Fibroblast of the conjunctiva (primary cell): ENCODE measurements around the gene PROCA1.
A peak's percentile ranks its signal among the peaks of the same experiment; 100 is the strongest.
"Not testable (repeated sequence)": the region's sequence is repeated elsewhere in the genome, so short reads cannot be mapped to it uniquely, and the experiment has no call there.

Source experiments
- DNase-seq: peaks from one replicate; pipeline ENCODE4 v3.0.0-alpha.2; 2010; ENCODE audit warnings: low read depth

The PROCA1 gene

GRCh38 chr17:28725660-28726225 lies 14.1 kb upstream of the PROCA1 start:
- no peak for DNase-seq

GRCh38 chr17:28725166-28725659 lies 13.5 kb upstream of the PROCA1 start:
- no peak for DNase-seq

- no peak for DNase-seq
Measured at GRCh38 chr17:28724500-28725165, 12.9 kb upstream of the PROCA1 start.

GRCh38 chr17:28723836-28724499 lies 12.3 kb upstream of the PROCA1 start:
- not testable (repeated sequence) for DNase-seq

GRCh38 chr17:28723159-28723835 lies 11.6 kb upstream of the PROCA1 start:
- no peak for DNase-seq

- DNase-seq: no peak
Measured at GRCh38 chr17:28722417-28723158, 10.9 kb upstream of the PROCA1 start.

GRCh38 chr17:28720997-28721329 lies 9.3 kb upstream of the PROCA1 start:
- DNase-seq: not testable (repeated sequence)

GRCh38 chr17:28720247-28720996 lies 8.7 kb upstream of the PROCA1 start:
- DNase-seq: no peak

GRCh38 chr17:28719021-28719433 lies 7.3 kb upstream of the PROCA1 start:
- DNase-seq: no peak

GRCh38 chr17:28718333-28719020 lies 6.8 kb upstream of the PROCA1 start:
- DNase-seq: no peak

GRCh38 chr17:28717578-28718332 lies 6.1 kb upstream of the PROCA1 start, which contains the start of gene RAB34:
RAB34 (minus strand) TSS chr17:28717868; CDS start chr17:28717266, 602 bp downstream.
- peak; percentile 76 for DNase-seq

GRCh38 chr17:28716740-28717577 lies 5.3 kb upstream of the PROCA1 start:
- peak; percentile 36 for DNase-seq

- DNase-seq: no peak
Measured at GRCh38 chr17:28715217-28715616, 3.5 kb upstream of the PROCA1 start.

GRCh38 chr17:28714281-28714680 lies 2.6 kb upstream of the PROCA1 start:
- no peak for DNase-seq

- DNase-seq: no peak
Measured at GRCh38 chr17:28712705-28713415, 1.2 kb upstream of the PROCA1 start.

GRCh38 chr17:28712032-28712704 lies 480 bp upstream of the PROCA1 start:
- no peak for DNase-seq

GRCh38 chr17:28710861-28711722 lies 596 bp downstream of the PROCA1 start:
- peak; percentile 87 for DNase-seq
